GM21717 (cell line): ENCODE data around the gene FKBP10.
"Not testable (repeated sequence)": the region's sequence is repeated elsewhere in the genome, so short reads cannot be mapped to it uniquely, and the experiment has no call there.

Source experiments
- ATAC-seq: cut with Tn5 transposase; IDR thresholded peaks from one replicate; pipeline ENCODE4 v1.9.1; 2021; ENCODE audit warnings: mild to moderate bottlenecking, moderate library complexity; ENCODE audit not compliant: unreplicated experiment

The FKBP10 gene

GRCh38 chr17:41837761-41838538, 25.1 kb downstream of the FKBP10 start, which contains the start of gene KLHL10:
Gene KLHL10 (plus strand): TSS chr17:41837825. CDS start chr17:41837933, 108 bp downstream.
- ATAC-seq, result no peak

- not testable (repeated sequence) for ATAC-seq
Measured at GRCh38 chr17:41839448-41839847, 26.6 kb downstream of the FKBP10 start.

- not testable (repeated sequence) for ATAC-seq
Measured at GRCh38 chr17:41840781-41841180, 28.0 kb downstream of the FKBP10 start.

- no peak for ATAC-seq
Measured at GRCh38 chr17:41844971-41845370, 32.2 kb downstream of the FKBP10 start.

- no peak for ATAC-seq
Measured at GRCh38 chr17:41848788-41849187, 36.0 kb downstream of the FKBP10 start.

GRCh38 chr17:41849251-41849990, 36.6 kb downstream of the FKBP10 start:
- ATAC-seq, result no peak

GRCh38 chr17:41851382-41851781, 38.6 kb downstream of the FKBP10 start:
- not testable (repeated sequence) for ATAC-seq

- no peak for ATAC-seq
Measured at GRCh38 chr17:41860254-41860931, 47.6 kb downstream of the FKBP10 start.

GRCh38 chr17:41863074-41863848, 50.5 kb downstream of the FKBP10 start:
- ATAC-seq, result no peak

GRCh38 chr17:41864498-41864835, 51.7 kb downstream of the FKBP10 start:
- ATAC-seq, result no peak

GRCh38 chr17:41864836-41865595, 52.2 kb downstream of the FKBP10 start, which contains the start of gene KLHL11:
Gene KLHL11 (minus strand): TSS chr17:41865423. CDS start chr17:41865370, 53 bp downstream.
- peak; percentile 77 for ATAC-seq

- no peak for ATAC-seq
Measured at GRCh38 chr17:41865596-41865893, 52.7 kb downstream of the FKBP10 start.

- ATAC-seq, result no peak
Measured at GRCh38 chr17:41868568-41868967, 55.8 kb downstream of the FKBP10 start.

GRCh38 chr17:41869426-41869825, 56.6 kb downstream of the FKBP10 start:
- ATAC-seq, result no peak

- ATAC-seq, result no peak
Measured at GRCh38 chr17:41870097-41870496, 57.3 kb downstream of the FKBP10 start.

- no peak for ATAC-seq
Measured at GRCh38 chr17:41870627-41871026, 57.8 kb downstream of the FKBP10 start.

GRCh38 chr17:41871789-41872188, 59.0 kb downstream of the FKBP10 start:
- no peak for ATAC-seq
